Measurements from ENCODE around the gene CLHC1.
"Not testable (repeated sequence)": the region's sequence is repeated elsewhere in the genome, so short reads cannot be mapped to it uniquely, and the experiment has no call there.

Gene CLHC1

GRCh38 chr2:55153584-55154299 lies 78.4 kb downstream of the CLHC1 start:
- DNase-seq (ENCODE audit: low read depth, low spot score) = no peak

GRCh38 chr2:55152475-55153412 lies 79.3 kb downstream of the CLHC1 start:
- no peak for DNase-seq (ENCODE audit: low read depth, low spot score)

DNA sequence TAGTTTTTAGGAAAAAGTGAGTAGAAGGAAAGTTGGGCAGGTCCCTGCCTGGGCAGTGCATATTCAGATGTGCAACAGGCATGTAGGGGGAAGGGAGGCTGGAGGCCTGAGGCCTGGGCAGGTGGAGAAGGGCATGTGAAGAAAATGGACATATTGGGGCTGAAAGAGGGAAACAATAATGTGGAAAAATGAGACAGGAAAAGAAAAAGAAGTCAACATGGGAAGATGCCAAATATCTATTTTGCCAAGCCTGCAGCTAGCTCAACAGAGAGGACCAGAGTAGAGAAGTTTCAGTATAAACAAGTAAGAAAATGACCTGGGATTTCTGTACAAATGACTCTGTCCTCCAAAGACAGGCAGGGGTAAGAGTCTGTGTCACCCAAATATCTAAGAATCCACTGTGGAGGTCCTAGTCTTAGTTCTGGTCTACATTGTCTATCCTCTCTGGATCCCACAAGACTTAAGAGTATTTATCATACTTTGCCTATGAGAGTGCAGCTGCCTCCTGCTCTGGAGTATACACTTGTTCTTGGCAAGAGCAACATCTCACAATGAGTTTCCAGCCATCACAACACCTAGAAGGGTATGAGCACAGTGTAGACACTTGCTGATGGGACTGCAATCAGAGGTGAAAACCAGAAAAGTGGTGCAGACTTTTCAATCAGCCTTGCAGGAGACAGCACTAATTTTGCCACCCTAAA lies 80.2 kb downstream of the CLHC1 start:
- no peak for DNase-seq (ENCODE audit: low read depth, low spot score)

GRCh38 chr2:55150834-55151233 lies 81.3 kb downstream of the CLHC1 start:
- no peak for DNase-seq (ENCODE audit: low read depth, low spot score)

GRCh38 chr2:55148269-55148668 lies 83.8 kb downstream of the CLHC1 start:
- no peak for DNase-seq (ENCODE audit: low read depth, low spot score)

GRCh38 chr2:55147531-55147930 lies 84.6 kb downstream of the CLHC1 start:
- no peak for DNase-seq (ENCODE audit: low read depth, low spot score)

- DNase-seq (ENCODE audit: low read depth, low spot score) = no peak
Measured at GRCh38 chr2:55147041-55147440, 85.1 kb downstream of the CLHC1 start.

- DNase-seq (ENCODE audit: low read depth, low spot score) = no peak
Measured at GRCh38 chr2:55146263-55146662, 85.8 kb downstream of the CLHC1 start.

- DNase-seq (ENCODE audit: low read depth, low spot score) = no peak
Measured at GRCh38 chr2:55144922-55145820, 86.9 kb downstream of the CLHC1 start.

GRCh38 chr2:55143706-55144105 lies 88.4 kb downstream of the CLHC1 start:
- DNase-seq (ENCODE audit: low read depth, low spot score) = not testable (repeated sequence)

- DNase-seq (ENCODE audit: low read depth, low spot score) = no peak
Measured at GRCh38 chr2:55142518-55142917, 89.6 kb downstream of the CLHC1 start.

- no peak for DNase-seq (ENCODE audit: low read depth, low spot score)
Measured at GRCh38 chr2:55141572-55142413, 90.3 kb downstream of the CLHC1 start.

DNA sequence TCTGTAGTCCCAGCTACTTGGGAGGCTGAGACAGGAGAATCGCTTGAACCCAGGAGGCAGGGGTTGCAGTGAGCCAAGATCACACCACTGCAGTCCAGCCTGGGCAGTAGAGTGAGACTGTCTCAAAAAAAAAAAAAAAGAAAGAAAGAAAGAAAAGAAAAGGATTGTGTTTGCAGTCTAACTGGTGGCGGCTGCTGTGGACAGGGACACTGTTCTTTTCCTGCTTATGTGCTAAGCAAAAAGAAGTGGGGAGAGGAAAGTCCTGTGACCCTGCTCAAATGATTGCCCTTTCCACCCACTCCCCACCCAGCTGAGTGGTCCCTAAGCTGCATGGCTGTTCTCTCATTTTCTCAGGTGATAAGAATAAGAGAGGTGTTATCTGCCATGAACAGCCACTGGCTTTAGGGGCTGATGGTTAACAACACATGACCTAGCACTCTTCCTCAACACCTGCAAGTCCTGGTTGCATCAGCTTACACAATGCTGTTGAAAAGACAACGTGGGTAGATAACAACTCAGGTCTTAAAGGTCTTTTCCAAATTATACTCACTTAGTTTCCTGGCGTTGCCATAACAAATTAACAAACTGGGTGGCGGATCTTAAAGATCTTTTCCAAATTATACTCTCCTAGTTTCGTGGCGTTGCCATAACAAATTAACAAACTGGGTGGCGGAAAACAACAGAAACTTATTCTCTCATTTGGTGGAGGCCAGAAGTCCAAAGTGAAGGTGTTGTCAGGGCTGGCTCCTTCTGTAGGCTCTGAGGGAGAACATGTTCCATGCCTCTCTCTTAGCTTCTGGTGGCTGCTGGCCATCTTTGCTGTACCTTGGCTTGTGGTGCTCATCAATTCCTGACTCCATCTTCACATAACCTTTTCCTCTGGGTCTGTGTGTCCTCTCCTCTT lies 91.5 kb downstream of the CLHC1 start:
- DNase-seq (ENCODE audit: low read depth, low spot score) = no peak

- no peak for DNase-seq (ENCODE audit: low read depth, low spot score)
Measured at GRCh38 chr2:55139305-55139704, 92.8 kb downstream of the CLHC1 start.

DNA sequence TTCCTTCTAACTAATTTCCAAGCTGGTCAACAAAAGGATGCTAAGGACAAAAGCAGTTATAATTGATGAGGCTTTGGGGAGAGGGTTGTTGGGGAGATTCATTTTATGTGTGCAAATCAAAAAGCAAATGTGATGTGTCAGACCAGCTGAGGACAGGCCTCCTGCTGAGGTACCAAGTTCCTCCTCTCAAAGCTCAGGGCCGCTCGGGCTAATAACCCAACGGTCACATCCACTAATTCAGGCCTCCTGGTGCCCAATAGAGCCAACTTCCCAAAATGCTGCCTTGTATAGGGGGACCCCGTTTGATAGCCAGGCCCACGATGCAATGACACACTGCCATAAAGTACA lies 93.2 kb downstream of the CLHC1 start:
- no peak for DNase-seq (ENCODE audit: low read depth, low spot score)

- no peak for DNase-seq (ENCODE audit: low read depth, low spot score)
Measured at GRCh38 chr2:55138014-55138881, 93.8 kb downstream of the CLHC1 start.

GRCh38 chr2:55137024-55137958 lies 94.8 kb downstream of the CLHC1 start:
- DNase-seq (ENCODE audit: low read depth, low spot score) = no peak
